HAP-1 (cell line): Measurements from ENCODE around the gene NR2F2.

ENCODE experiments used
- DNase-seq, 2 experiments: peaks; one replicate each; pipeline ENCODE4 v3.0.0-alpha.2; 2016 to 2020; ENCODE audit warnings: low spot score in 2 of 2
- H3K27me3 ChIP-seq: fragments of 250-450 bp; sonication (Bioruptor Pico); 2 replicates; pipeline ENCODE4 v1.5.1; 2020; ENCODE audit warnings: low read depth, mild to moderate bottlenecking, moderate library complexity
- H3K36me3 ChIP-seq: fragments of 250-450 bp; sonication (Bioruptor Pico); replicated peaks from 2 replicates; pipeline ENCODE4 v1.5.1; 2020; ENCODE audit warnings: mild to moderate bottlenecking
- H3K4me1 ChIP-seq: fragments of 250-450 bp; sonication (Bioruptor Pico); 2 replicates; pipeline ENCODE4 v1.5.1; 2020; ENCODE audit warnings: mild to moderate bottlenecking
- H3K4me3 ChIP-seq: fragments of 250-450 bp; sonication (Bioruptor Pico); 2 replicates; pipeline ENCODE4 v1.5.1; 2020; ENCODE audit warnings: mild to moderate bottlenecking, moderate library complexity
- H3K9me3 ChIP-seq: fragments of 250-450 bp; sonication (Bioruptor Pico); 2 replicates; pipeline ENCODE4 v1.5.1; 2020; ENCODE audit warnings: mild to moderate bottlenecking, moderate library complexity
- in situ Hi-C: fragments of 300-500 bp; cut with MboI; formaldehyde crosslinking; loops from 3 replicates; pipeline ENCODE4 v1.14.3; 2020; ENCODE audit warnings: low sequenced_read_pairs, inconsistent platforms, mixed read lengths

The NR2F2 gene

GRCh38 chr15:96345560-96346399 lies 15.3 kb downstream of the NR2F2 start:
- H3K9me3 ChIP-seq: no peaks in the 10 kb centered on the region
- no peaks in the 10 kb centered on the region for H3K27me3 ChIP-seq
- in situ Hi-C loops: loop anchor here (25.0 kb wide), 2 partner anchors 508 to 1083 kb away; no protein-coding TSS in a partner anchor
- H3K4me1 ChIP-seq: peaks cover 42% of the 10 kb centered on the region
- DNase-seq: peak; percentile 79 to 88
- no peaks in the 10 kb centered on the region; the same call in 1 of the 2 replicates for H3K36me3 ChIP-seq
- peak overlapping the region; percentile 34 for H3K4me3 ChIP-seq

- Histone ChIP-seq H3K27me3 (no peaks in the 10 kb centered on the region), H3K36me3 (no peaks in the 10 kb centered on the region; the same call in 1 of the 2 replicates), H3K4me1 (peaks cover 42% of the 10 kb centered on the region), H3K4me3 (no peak overlapping the region), H3K9me3 (no peaks in the 10 kb centered on the region)
- DNase-seq: no peak
- in situ Hi-C loops: loop anchor here (25.0 kb wide), 2 partner anchors 509 to 1084 kb away; no protein-coding TSS in a partner anchor
Observed at GRCh38 chr15:96346409-96346970, 16.0 kb downstream of the NR2F2 start.

GRCh38 chr15:96347181-96348111 lies 16.9 kb downstream of the NR2F2 start:
- Histone ChIP-seq H3K36me3 (no peaks in the 10 kb centered on the region; the same call in 1 of the 2 replicates), H3K4me1 (peaks cover 42% of the 10 kb centered on the region), H3K9me3 (no peaks in the 10 kb centered on the region), H3K4me3 (no peak overlapping the region), H3K27me3 (no peaks in the 10 kb centered on the region)
- DNase-seq: no peak
- in situ Hi-C loops: loop anchor here (25.0 kb wide), 2 partner anchors 510 to 1085 kb away; no protein-coding TSS in a partner anchor

- no peak overlapping the region for H3K4me3 ChIP-seq
- no peak for DNase-seq
- no peaks in the 10 kb centered on the region for H3K27me3 ChIP-seq
- H3K4me1 ChIP-seq: peaks cover 40% of the 10 kb centered on the region
- H3K9me3 ChIP-seq: no peaks in the 10 kb centered on the region
- H3K36me3 ChIP-seq: no peaks in the 10 kb centered on the region; the same call in 1 of the 2 replicates
- in situ Hi-C loops: loop anchor here (25.0 kb wide), 2 partner anchors 511 to 1086 kb away; no protein-coding TSS in a partner anchor
Observed at GRCh38 chr15:96348112-96349027, 17.9 kb downstream of the NR2F2 start.

GRCh38 chr15:96349034-96349856 lies 18.7 kb downstream of the NR2F2 start:
- no peak for DNase-seq
- H3K27me3 ChIP-seq: no peaks in the 10 kb centered on the region

GRCh38 chr15:96349857-96350720 lies 19.6 kb downstream of the NR2F2 start:
- in situ Hi-C loops: loop anchor here (10.0 to 25.0 kb wide), 3 partner anchors 513 to 1088 kb away; no protein-coding TSS in a partner anchor
- peaks cover 46% of the 10 kb centered on the region for H3K4me1 ChIP-seq
- no peaks in the 10 kb centered on the region for H3K36me3 ChIP-seq
- H3K27me3 ChIP-seq: no peaks in the 10 kb centered on the region
- DNase-seq: peak in 1 of 2 experiments; percentile 77
- no peaks in the 10 kb centered on the region for H3K9me3 ChIP-seq
- H3K4me3 ChIP-seq: no peak overlapping the region

More at GRCh38 chr15:96349034-96349856, 18.7 kb downstream of the NR2F2 start:
- H3K4me3 ChIP-seq: no peak overlapping the region
- H3K9me3 ChIP-seq: no peaks in the 10 kb centered on the region
- peaks cover 45% of the 10 kb centered on the region for H3K4me1 ChIP-seq
- in situ Hi-C loops: loop anchor here (25.0 kb wide), 2 partner anchors 512 to 1087 kb away; no protein-coding TSS in a partner anchor
- no peaks in the 10 kb centered on the region; the same call in 1 of the 2 replicates for H3K36me3 ChIP-seq

GRCh38 chr15:96350934-96351724 lies 20.6 kb downstream of the NR2F2 start:
- no peak overlapping the region for H3K4me3 ChIP-seq
- H3K36me3 ChIP-seq: no peaks in the 10 kb centered on the region
- no peak for DNase-seq
- peaks cover 42% of the 10 kb centered on the region for H3K4me1 ChIP-seq
- in situ Hi-C loops: loop anchor here (10.0 kb wide), 1 partner anchor 884 kb away; no protein-coding TSS in a partner anchor
- no peaks in the 10 kb centered on the region for H3K27me3 ChIP-seq
- no peaks in the 10 kb centered on the region for H3K9me3 ChIP-seq

- Histone ChIP-seq H3K4me1 (peaks cover 34% of the 10 kb centered on the region), H3K36me3 (no peaks in the 10 kb centered on the region), H3K4me3 (no peak overlapping the region), H3K27me3 (no peaks in the 10 kb centered on the region), H3K9me3 (no peaks in the 10 kb centered on the region)
- in situ Hi-C loops: loop anchor here (10.0 kb wide), 1 partner anchor 883 kb away; no protein-coding TSS in a partner anchor
- no peak for DNase-seq
Observed at GRCh38 chr15:96351761-96352603, 21.5 kb downstream of the NR2F2 start.

GRCh38 chr15:96352604-96353405 lies 22.3 kb downstream of the NR2F2 start:
- no peaks in the 10 kb centered on the region for H3K27me3 ChIP-seq

More at GRCh38 chr15:96352604-96353405, 22.3 kb downstream of the NR2F2 start:
- H3K9me3 ChIP-seq: no peaks in the 10 kb centered on the region
- no peak overlapping the region for H3K4me3 ChIP-seq
- in situ Hi-C loops: loop anchor here (10.0 kb wide), 1 partner anchor 882 kb away; no protein-coding TSS in a partner anchor
- H3K4me1 ChIP-seq: peaks cover 32% of the 10 kb centered on the region
- no peak for DNase-seq
- no peaks in the 10 kb centered on the region for H3K36me3 ChIP-seq
